T-helper 2 cell treated with Interferon-gamma antibody and Interleukin-4, amounts not matched to agents 5 μg/mL and 100 μg/mL, for 36 hours (primary cell): ENCODE measurements around the gene STOX1.
"Not testable (repeated sequence)": the region's sequence is repeated elsewhere in the genome, so short reads cannot be mapped to it uniquely, and the experiment has no call there.

ENCODE experiments used
- DNase-seq: peaks from one replicate; pipeline ENCODE4 v3.0.0; 2021; ENCODE audit warnings: low spot score
- H3K27ac Mint-ChIP-seq: one replicate; pipeline ENCODE4 v1.8.0; 2021; ENCODE audit warnings: mild to moderate bottlenecking, mixed read lengths
- H3K27me3 Mint-ChIP-seq: one replicate; pipeline ENCODE4 v1.8.0; 2021; ENCODE audit warnings: low read depth, mixed read lengths
- H3K36me3 Mint-ChIP-seq: one replicate; pipeline ENCODE4 v1.8.0; 2021; ENCODE audit warnings: low read depth, mixed read lengths
- H3K4me1 Mint-ChIP-seq: one replicate; pipeline ENCODE4 v1.8.0; 2021; ENCODE audit warnings: low read depth, mixed read lengths
- H3K4me3 Mint-ChIP-seq: one replicate; pipeline ENCODE4 v1.8.0; 2022; ENCODE audit warnings: mild to moderate bottlenecking, moderate library complexity, mixed read lengths
- H3K9me3 Mint-ChIP-seq: one replicate; pipeline ENCODE4 v1.8.0; 2021; ENCODE audit warnings: mixed read lengths

The STOX1 gene

GRCh38 chr10:68812420-68812819 is 14.9 kb upstream of the STOX1 start:
- no peaks in the 10 kb centered on the region for H3K36me3 Mint-ChIP-seq
- H3K27ac Mint-ChIP-seq, result no peak overlapping the region
- no peaks in the 10 kb centered on the region for H3K9me3 Mint-ChIP-seq
- no peak overlapping the region for H3K4me3 Mint-ChIP-seq
- no peaks in the 10 kb centered on the region for H3K4me1 Mint-ChIP-seq
- no peak for DNase-seq
- no peaks in the 10 kb centered on the region for H3K27me3 Mint-ChIP-seq

- Mint-ChIP-seq H3K36me3 (no peaks in the 10 kb centered on the region), H3K27ac (no peak overlapping the region), H3K9me3 (no peaks in the 10 kb centered on the region), H3K4me1 (no peaks in the 10 kb centered on the region), H3K4me3 (no peak overlapping the region), H3K27me3 (peaks cover 2% of the 10 kb centered on the region)
- DNase-seq, result no peak
These were observed 13.8 kb upstream of the STOX1 start for GRCh38 chr10:68813559-68813958.

- Mint-ChIP-seq H3K27ac (no peak overlapping the region), H3K4me3 (no peak overlapping the region), H3K9me3 (no peaks in the 10 kb centered on the region), H3K27me3 (peaks cover 2% of the 10 kb centered on the region), H3K36me3 (no peaks in the 10 kb centered on the region), H3K4me1 (no peaks in the 10 kb centered on the region)
- DNase-seq, result no peak
These were observed 10.4 kb upstream of the STOX1 start for GRCh38 chr10:68816796-68817412.

- H3K4me1 Mint-ChIP-seq, H3K27me3 Mint-ChIP-seq, DNase-seq, H3K4me3 Mint-ChIP-seq, H3K27ac Mint-ChIP-seq, H3K36me3 Mint-ChIP-seq, H3K9me3 Mint-ChIP-seq: not testable (repeated sequence)
These were observed 7.0 kb upstream of the STOX1 start for GRCh38 chr10:68820359-68820758.

- not testable (repeated sequence) for H3K27ac Mint-ChIP-seq, H3K36me3 Mint-ChIP-seq, H3K4me3 Mint-ChIP-seq, H3K4me1 Mint-ChIP-seq, DNase-seq, H3K9me3 Mint-ChIP-seq
- H3K27me3 Mint-ChIP-seq, result peaks cover 12% of the 10 kb centered on the region
These were observed 4.7 kb upstream of the STOX1 start for GRCh38 chr10:68822626-68823025.

DNA sequence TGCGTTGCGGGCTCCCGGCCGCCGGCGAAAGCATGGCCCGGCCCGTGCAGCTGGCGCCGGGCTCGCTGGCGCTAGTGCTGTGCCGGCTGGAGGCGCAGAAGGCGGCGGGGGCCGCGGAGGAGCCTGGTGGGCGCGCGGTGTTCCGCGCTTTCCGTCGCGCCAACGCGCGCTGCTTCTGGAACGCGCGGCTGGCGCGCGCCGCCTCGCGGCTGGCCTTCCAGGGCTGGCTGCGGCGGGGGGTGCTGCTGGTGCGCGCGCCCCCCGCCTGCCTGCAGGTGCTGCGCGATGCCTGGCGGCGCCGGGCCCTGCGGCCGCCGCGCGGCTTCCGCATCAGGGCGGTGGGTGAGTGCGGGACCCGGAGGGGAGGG is 245 bp downstream of the STOX1 start:
- H3K9me3 Mint-ChIP-seq, H3K4me1 Mint-ChIP-seq, H3K4me3 Mint-ChIP-seq, DNase-seq, H3K36me3 Mint-ChIP-seq, H3K27ac Mint-ChIP-seq: not testable (repeated sequence)
- peaks cover 29% of the 10 kb centered on the region for H3K27me3 Mint-ChIP-seq

DNA sequence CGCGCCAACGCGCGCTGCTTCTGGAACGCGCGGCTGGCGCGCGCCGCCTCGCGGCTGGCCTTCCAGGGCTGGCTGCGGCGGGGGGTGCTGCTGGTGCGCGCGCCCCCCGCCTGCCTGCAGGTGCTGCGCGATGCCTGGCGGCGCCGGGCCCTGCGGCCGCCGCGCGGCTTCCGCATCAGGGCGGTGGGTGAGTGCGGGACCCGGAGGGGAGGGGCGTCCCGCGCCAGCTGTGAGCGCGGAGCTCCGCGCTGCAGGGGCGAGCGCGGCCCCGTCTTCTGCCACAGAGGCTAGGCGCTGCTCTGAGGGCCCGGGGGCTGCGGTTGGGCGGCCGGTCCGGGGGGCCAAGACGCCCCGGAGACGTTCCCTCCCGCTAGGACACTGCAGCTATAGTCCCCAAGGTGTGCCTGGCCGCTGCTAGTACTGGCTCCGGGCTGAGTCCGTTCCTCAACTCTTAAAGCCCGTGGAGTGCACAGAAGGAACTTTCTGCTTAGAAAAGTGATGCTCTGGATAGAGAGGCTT is 811 bp downstream of the STOX1 start:
- H3K27ac Mint-ChIP-seq, H3K36me3 Mint-ChIP-seq, H3K4me1 Mint-ChIP-seq, H3K9me3 Mint-ChIP-seq: not testable (repeated sequence)
- peak; percentile 6 for DNase-seq
- peak overlapping the region; percentile 45 for H3K4me3 Mint-ChIP-seq
- H3K27me3 Mint-ChIP-seq, result peaks cover 29% of the 10 kb centered on the region

- Mint-ChIP-seq H3K4me3 (peak overlapping the region; percentile 45), H3K27me3 (peaks cover 30% of the 10 kb centered on the region)
These were observed 1.5 kb downstream of the STOX1 start for GRCh38 chr10:68828833-68829232.

DNA sequence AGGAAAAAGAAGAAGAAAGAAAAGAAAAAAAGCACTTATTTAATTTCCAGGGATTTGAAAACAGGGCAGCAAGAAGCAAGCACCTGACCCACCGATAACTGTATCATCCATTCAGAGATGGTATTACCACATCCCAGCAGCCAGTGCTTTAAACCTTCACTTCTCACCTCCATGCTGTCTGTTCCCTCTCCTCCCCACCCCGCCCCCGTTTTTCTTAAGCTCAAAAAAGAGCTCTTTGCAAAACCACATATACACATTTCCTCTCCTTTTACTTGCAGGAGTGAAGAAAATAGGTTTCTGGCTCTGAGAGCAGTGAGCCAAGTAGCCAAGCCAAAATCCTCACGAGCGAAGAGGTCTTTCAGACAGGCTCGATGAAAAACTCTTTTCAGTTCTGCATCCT is 2.2 kb downstream of the STOX1 start:
- H3K36me3 Mint-ChIP-seq, result no peaks in the 10 kb centered on the region
- peaks cover 4% of the 10 kb centered on the region for H3K4me1 Mint-ChIP-seq
- no peak for DNase-seq
- H3K27ac Mint-ChIP-seq, result no peak overlapping the region
- H3K27me3 Mint-ChIP-seq, result peaks cover 28% of the 10 kb centered on the region
- no peaks in the 10 kb centered on the region for H3K9me3 Mint-ChIP-seq
- no peak overlapping the region for H3K4me3 Mint-ChIP-seq

More at GRCh38 chr10:68828833-68829232, 1.5 kb downstream of the STOX1 start:
- no peak for DNase-seq
- no peaks in the 10 kb centered on the region for H3K9me3 Mint-ChIP-seq
- H3K4me1 Mint-ChIP-seq, result peaks cover 4% of the 10 kb centered on the region
- no peak overlapping the region for H3K27ac Mint-ChIP-seq
- H3K36me3 Mint-ChIP-seq, result no peaks in the 10 kb centered on the region

- Mint-ChIP-seq H3K9me3 (no peaks in the 10 kb centered on the region), H3K27ac (no peak overlapping the region), H3K36me3 (no peaks in the 10 kb centered on the region), H3K4me1 (peaks cover 4% of the 10 kb centered on the region), H3K4me3 (no peak overlapping the region), H3K27me3 (peaks cover 24% of the 10 kb centered on the region)
- DNase-seq, result no peak
These were observed 2.6 kb downstream of the STOX1 start for GRCh38 chr10:68829952-68830351.

DNA sequence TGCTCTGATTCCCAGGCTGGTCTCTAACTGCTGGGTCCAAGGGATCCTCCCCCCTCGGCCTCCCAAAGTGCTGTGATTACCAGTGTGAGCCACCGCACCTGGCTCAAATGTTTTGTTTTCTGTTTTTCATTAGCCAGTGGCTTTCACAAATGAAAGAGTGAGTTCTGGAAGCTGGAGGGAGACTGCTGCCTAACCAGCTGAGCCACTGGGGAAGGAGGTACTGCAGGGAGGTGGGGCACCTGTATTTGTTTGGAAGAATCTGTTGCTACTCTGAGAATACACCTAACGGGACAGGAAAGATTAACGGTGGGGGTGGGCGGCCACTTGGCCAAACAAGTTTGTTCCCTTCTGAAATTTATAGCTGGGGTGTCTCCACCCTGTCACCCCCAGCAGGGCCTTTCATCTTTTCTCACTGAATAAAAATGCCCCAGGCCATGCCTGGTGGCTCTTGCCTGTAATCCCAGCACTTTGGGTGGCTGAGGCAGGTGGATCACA is 4.7 kb downstream of the STOX1 start:
- Mint-ChIP-seq H3K4me3 (no peak overlapping the region), H3K36me3 (no peaks in the 10 kb centered on the region), H3K9me3 (no peaks in the 10 kb centered on the region), H3K27ac (no peak overlapping the region), H3K4me1 (no peaks in the 10 kb centered on the region), H3K27me3 (peaks cover 20% of the 10 kb centered on the region)
- no peak for DNase-seq

- Mint-ChIP-seq H3K27me3 (peaks cover 20% of the 10 kb centered on the region), H3K4me1 (no peaks in the 10 kb centered on the region), H3K36me3 (no peaks in the 10 kb centered on the region), H3K9me3 (no peaks in the 10 kb centered on the region), H3K4me3 (no peak overlapping the region), H3K27ac (no peak overlapping the region)
- no peak for DNase-seq
These were observed 5.3 kb downstream of the STOX1 start for GRCh38 chr10:68832601-68833000.

DNA sequence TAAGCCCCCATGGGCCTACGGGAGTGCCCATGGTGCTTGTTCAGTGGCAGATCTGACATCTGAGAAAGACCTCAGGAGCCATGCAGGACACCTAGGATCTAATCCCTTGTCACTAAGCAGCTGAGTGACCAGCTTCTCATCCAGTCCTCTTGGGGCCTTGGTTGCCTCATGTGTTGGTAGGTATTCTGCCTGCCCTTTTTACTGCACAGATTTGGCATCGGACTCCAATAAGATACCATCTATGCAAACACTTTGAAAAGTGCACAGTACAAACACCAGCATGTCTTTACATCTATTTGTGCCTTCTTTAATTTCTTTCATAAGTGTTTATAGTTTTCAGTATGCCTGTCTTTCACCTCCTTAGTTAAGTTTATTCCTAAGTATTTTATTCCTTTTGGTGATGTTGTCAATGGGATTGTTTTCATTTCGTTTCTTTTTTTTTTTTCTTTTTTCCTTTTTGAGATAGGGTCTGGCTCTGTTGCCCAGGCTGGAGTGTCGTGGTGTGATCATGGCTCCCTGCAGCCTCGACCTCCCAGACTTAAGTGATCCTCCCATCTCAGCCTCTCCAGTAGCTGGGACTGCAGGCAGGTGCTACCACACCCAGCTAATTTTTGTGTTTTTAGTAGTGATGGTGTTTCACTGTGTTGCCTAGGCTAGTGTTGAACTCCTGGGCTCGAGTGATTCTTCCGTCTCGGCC is 10.4 kb downstream of the STOX1 start:
- Mint-ChIP-seq H3K27me3 (peaks cover 2% of the 10 kb centered on the region), H3K4me1 (no peaks in the 10 kb centered on the region), H3K9me3 (no peaks in the 10 kb centered on the region), H3K4me3 (no peak overlapping the region), H3K36me3 (no peaks in the 10 kb centered on the region), H3K27ac (no peak overlapping the region)
- DNase-seq, result no peak

DNA sequence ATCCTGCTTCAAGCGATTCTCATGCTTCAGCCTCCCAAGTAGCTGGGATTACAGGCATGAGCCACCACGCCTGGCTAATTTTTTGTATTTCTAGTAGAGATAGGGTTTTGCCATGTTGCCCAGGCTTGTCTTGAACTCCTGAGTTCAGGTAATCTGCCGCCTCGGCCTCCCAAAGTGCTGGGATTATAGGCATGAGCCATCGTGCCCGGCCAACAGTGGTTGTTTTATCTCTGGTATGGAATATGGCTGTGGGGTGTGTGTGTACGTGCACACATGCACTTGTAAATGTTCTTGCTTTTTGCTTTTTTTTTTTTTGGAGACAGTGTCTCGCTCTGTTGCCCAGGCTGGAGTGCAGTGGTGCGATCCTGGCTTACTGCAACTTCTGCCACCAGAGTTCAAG is 13.3 kb downstream of the STOX1 start:
- not testable (repeated sequence) for H3K27me3 Mint-ChIP-seq, H3K27ac Mint-ChIP-seq, H3K4me1 Mint-ChIP-seq, H3K4me3 Mint-ChIP-seq, H3K9me3 Mint-ChIP-seq, DNase-seq, H3K36me3 Mint-ChIP-seq
